ENCODE data around the gene FAH. TPM values are rescaled to one million over a fixed set of nuclear protein-coding genes. Genes with fewer than 3 reads are reported as not detected.

The FAH gene
- total RNA-seq, 2 donors from 2014 or later, result 63.6 to 103 TPM

GRCh38 chr15:80228959-80229610, 76.3 kb downstream of the FAH start:
- ATAC-seq (no peak), DNase-seq (ENCODE audit: low spot score) (no peak)
- Mint-ChIP-seq H3K9me3 (no peaks in the 10 kb centered on the region), H3K27ac (no peak overlapping the region), H3K36me3 (no peaks in the 10 kb centered on the region), H3K27me3 (peaks cover 35 to 62% of the 10 kb centered on the region in 2 donors), H3K4me3 (no peak overlapping the region), H3K4me1 (ENCODE audit: low read depth in 2 of 2) (no peaks in the 10 kb centered on the region)

- Mint-ChIP-seq H3K9me3 (no peaks in the 10 kb centered on the region), H3K4me3 (no peak overlapping the region), H3K36me3 (no peaks in the 10 kb centered on the region), H3K4me1 (ENCODE audit: low read depth in 2 of 2) (no peaks in the 10 kb centered on the region), H3K27ac (no peak overlapping the region), H3K27me3 (peaks cover 35 to 55% of the 10 kb centered on the region in 2 donors)
- ATAC-seq (no peak), DNase-seq (ENCODE audit: low spot score) (no peak)
Observed at GRCh38 chr15:80231371-80231770, 78.6 kb downstream of the FAH start.

- Mint-ChIP-seq H3K27me3 (peaks cover 24 to 34% of the 10 kb centered on the region in 2 donors), H3K4me3 (no peak overlapping the region), H3K27ac (no peak overlapping the region), H3K4me1 (ENCODE audit: low read depth in 2 of 2) (no peaks in the 10 kb centered on the region), H3K36me3 (no peaks in the 10 kb centered on the region), H3K9me3 (no peaks in the 10 kb centered on the region)
- ATAC-seq (no peak), DNase-seq (ENCODE audit: low spot score) (no peak)
Observed at GRCh38 chr15:80233581-80233980, 80.8 kb downstream of the FAH start.

GRCh38 chr15:80234883-80235282, 82.1 kb downstream of the FAH start:
- no peak overlapping the region for H3K27ac Mint-ChIP-seq
- peak in 1 of 2 donors; percentile 38 for ATAC-seq
- no peak for DNase-seq (ENCODE audit: low spot score)
- peaks cover 19 to 27% of the 10 kb centered on the region in 2 donors for H3K27me3 Mint-ChIP-seq
- H3K4me1 Mint-ChIP-seq (ENCODE audit: low read depth in 2 of 2), result no peaks in the 10 kb centered on the region
- no peaks in the 10 kb centered on the region for H3K9me3 Mint-ChIP-seq
- H3K36me3 Mint-ChIP-seq, result no peaks in the 10 kb centered on the region
- H3K4me3 Mint-ChIP-seq, result no peak overlapping the region

Other genes starting within 250 kb of the FAH start
- gene BCL2A1, start 181.8 kb upstream of the FAH start, total RNA-seq, result 10 to 100 TPM; 17.3 to 40.0 TPM
- 10 to 100 TPM; 39.3 to 46.6 TPM for gene ZFAND6, start 93.3 kb upstream of the FAH start, total RNA-seq
- not detected for gene CTXND1, start 99.2 kb downstream of the FAH start, total RNA-seq

All from natural killer cell treated with Interleukin-12 subunit alpha and Interleukin-12 subunit beta and Interleukin-15 and Interleukin-18, amount 100 ng/mL, for 72 hours (primary cell).